Measurements from ENCODE around the gene WWC2.
"Not testable (repeated sequence)": the region's sequence is repeated elsewhere in the genome, so short reads cannot be mapped to it uniquely, and the experiment has no call there.

WWC2 gene

DNA sequence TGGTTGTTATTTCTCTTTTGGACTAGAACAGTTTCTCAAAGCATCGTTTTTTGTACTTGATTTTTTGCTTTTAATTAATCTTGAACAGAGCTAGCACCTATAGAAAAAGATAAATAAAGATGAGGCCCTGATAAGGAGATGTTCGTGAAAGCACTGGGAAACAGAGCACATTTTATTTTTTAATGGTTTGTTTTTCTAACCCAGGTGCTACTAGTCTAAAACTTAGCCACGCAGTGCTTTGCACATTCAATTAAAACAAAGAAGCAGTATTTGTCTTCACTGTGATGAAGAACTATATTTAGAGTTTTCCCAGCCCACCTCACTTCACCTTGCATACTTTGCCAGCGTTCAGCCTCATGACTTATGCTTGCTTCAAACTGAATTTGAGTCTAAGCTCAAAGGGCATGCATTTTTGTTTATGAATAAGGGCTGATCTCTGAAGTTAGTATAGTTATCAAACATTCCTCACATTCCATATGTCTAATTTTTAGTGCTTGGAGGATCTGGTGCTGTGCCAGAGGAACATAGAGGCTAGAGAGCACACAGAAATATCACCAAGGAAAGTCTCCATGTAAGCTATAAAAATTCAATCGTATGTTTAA lies 76.7 kb downstream of the WWC2 start:
- no peak for DNase-seq

DNA sequence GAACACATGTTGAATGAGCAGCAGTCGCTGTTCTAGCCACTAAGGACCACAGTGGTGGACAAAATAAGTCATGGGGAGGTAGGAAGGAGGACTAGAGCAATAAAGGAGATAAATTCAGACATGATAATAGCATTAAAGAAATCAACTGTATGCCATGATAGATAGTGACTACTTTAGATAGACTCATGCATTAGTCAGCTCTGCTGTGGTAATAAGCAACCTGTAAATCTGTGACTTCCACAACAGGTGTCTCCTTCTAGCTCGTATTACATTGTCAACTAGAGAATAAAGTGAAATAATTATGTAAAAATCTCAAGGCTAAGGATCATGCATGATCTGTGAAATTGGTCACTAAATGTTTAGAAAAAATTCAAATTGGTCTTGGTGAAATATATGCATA lies 77.9 kb downstream of the WWC2 start:
- no peak for DNase-seq

DNA sequence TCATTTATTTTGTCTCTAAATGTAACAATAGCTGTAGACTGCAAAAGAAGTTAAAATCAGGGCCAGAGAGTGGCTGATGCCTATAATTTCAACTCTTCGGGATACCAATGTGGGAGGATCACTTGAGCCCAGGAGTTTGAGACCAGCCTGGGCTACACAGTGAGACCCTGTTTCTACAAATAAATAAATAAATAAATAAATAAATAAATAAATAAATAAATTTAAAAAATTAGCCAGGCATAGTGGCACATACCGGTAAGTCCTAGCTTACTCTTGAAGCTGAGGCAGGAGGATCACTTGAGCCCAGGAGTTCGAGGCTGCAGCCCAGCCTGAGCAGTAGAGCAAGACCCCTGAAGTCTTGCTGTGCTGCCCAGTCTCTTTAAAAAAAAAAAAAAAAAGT lies 79.1 kb downstream of the WWC2 start:
- no peak for DNase-seq

DNA sequence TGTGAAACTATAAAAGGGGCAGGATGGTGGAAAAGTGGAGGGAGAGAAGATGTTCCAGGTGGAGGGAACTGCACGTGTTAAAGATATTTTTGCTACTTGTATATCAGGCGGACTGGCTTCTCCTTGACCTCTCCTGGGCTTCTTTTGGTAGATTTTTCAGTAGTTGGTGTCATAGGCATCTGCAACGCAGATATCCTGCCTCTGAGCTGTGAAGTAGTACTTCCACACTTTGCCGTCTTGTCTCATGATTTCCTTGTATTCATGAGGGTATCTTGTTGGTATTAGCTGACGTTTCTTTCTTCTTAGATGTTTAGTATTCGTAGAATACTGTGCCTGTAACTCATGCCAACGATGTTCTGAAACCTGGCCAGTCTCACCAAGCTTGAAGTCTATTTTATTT lies 81.0 kb downstream of the WWC2 start:
- DNase-seq = no peak

DNA sequence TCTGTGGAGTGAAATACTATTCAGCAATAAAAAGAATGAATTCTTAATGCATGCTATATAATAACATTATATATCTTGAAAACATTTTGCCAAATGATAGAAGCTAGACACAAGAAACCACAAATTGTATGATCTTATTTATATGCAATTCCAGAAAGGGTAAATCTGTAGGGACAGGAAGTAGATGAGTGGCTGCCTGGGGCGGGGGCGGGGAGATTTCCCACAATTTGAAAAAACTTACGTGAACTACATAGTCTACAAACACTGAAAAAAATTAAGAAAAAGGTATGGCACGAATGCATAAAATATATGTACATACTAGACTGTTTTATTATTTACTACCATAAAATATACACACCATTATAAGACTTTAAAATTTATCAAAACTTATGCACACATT lies 81.6 kb downstream of the WWC2 start:
- DNase-seq = no peak

- no peak for DNase-seq
Measured at GRCh38 chr4:183181081-183181480, 82.0 kb downstream of the WWC2 start.

DNA sequence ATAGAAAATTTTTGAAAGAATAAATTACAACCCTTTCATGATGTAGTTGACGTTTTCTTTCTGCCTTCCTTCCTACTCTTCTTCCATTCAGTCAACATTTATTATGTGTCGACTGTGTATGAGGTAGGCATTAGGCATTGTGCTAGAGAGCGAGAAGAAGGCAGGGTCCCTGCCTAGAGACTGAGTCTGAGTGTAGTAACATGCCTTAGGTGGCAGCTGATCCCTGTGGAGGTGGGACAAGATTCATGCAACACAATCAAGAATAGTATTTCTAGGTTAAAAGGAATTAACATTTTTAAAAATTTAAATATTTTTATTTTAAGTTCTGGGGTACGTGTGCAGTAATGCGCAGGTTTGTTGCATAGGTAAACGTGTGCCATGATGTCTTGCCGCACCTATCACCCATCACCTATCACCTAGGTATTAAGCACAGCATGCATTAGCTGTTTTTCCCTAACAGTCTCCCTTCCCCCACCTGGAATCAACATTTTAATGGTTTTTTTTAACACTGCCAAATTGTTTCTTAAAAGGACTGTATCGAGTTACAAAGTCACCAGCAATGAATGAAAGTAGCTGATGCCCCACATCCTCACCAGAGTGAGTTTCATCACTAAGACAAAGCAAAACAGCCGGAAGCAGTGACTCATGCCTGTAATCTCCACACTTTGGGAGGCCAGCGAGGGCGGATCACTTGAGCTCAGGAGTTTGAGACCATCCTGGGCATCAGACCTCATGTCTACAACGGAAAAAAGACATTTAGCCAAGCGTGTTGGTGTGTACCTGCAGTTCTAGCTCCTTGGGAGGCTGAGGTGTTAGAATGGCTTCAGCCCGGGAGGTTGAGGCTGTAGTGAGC lies 84.0 kb downstream of the WWC2 start:
- peak; percentile 28 to 46 for DNase-seq

DNA sequence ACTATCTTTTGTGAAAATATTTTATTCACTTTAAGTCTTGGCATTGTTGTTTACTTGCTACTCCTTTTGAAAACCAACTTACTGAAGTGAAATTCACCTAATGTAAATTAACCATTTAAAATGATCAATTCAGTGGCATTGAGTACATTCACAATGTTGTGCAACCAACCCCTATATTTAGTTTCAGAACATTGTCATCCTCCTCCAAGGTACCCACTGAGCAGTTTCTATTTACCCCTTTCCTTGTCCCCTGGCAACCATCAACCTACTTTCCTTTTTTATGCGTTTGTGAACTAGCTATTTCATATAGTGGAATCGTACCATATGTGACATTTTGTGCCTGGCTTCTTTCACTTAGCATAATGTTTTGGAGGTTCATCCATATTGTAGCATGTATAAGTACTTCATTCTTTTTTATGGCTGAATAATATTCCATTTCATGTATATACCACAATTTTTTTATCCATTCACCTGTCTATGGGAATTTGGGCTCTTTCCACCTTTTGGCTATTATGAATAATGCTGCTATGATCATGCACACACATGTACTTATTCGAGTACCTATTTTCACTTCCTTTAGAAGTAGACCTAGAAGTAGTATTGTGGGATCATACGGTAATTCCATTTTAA lies 85.0 kb downstream of the WWC2 start:
- no peak for DNase-seq

GRCh38 chr4:183185018-183185417 lies 86.0 kb downstream of the WWC2 start:
- DNase-seq = peak in 1 of 2 donors; percentile 18

DNA sequence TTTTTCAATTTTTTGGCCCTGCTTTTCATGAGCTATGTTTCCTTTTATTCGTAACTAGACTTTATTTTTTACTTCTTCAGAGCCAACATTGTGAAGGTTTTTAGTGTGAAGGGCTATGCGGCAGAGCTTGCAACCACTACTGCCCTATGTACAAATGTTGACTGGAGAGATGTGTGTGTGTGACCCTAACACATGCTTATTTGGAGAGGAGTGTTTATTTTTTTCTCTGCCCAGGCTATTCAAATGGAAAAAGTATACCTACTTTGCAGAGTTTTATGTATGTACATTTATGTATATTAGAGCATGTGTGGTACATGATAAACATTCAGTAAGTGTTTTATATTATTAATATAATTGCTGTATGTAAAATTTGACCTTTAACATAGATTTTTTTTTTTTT lies 86.5 kb downstream of the WWC2 start:
- no peak for DNase-seq

DNA sequence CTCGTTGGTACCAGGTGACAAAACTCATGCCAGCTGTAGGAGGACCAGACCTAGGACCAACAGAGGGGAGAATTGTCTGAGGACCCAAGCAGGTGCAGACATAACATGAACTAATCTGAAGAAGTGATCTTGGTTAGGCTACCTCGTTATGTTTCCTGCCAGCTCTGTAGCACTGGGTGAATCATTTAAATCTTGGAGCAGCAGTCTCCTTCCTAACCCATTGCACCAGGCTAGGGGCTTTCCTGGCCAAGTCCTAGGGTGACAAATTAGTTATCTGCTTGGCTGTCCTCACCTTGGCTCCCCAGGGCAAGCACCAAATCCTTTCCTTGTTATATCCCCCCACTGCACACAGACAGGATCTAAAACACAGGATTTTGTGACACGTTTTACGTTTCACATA lies 87.8 kb downstream of the WWC2 start:
- DNase-seq = no peak

- DNase-seq = no peak
Measured at GRCh38 chr4:183190900-183191527, 92.0 kb downstream of the WWC2 start.

DNA sequence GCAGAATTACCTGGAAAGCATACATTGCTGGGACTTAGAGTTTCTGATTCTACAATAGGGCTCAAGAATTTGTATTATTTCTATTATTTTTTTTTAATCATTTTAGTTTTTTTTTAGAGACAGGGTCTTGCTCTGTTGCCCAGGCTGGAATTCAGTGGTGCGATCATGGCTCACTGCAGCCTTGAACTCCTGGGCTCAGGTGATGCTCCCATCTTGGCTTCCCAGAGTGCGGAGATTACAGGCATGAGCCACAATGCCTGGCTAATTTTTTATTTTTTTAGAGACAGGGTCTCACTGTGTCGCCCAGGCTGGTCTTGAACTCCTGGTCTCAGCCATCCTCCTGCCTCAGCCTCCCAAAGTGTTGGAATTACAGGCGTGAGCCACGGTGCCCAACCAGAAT lies 92.6 kb downstream of the WWC2 start:
- DNase-seq = no peak

DNA sequence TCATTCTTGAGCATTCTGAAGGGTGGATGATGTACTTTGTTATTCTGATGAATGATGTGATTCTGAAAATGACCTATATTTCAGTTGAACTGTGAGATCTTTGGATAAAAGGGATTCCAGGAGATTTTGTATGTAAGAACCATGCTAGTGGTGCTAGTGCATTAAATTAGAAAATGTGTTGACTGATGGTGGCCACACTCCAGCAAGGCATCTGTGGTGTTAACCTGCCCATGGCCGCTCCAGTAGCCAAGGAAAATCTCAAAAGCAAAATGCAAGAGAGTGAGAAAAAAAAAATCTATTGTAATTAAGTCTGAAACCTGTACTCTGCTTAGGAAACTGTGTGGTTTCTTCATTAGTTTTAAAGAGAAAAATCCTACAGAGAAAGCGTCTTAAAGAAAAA lies 93.5 kb downstream of the WWC2 start:
- DNase-seq = no peak

DNA sequence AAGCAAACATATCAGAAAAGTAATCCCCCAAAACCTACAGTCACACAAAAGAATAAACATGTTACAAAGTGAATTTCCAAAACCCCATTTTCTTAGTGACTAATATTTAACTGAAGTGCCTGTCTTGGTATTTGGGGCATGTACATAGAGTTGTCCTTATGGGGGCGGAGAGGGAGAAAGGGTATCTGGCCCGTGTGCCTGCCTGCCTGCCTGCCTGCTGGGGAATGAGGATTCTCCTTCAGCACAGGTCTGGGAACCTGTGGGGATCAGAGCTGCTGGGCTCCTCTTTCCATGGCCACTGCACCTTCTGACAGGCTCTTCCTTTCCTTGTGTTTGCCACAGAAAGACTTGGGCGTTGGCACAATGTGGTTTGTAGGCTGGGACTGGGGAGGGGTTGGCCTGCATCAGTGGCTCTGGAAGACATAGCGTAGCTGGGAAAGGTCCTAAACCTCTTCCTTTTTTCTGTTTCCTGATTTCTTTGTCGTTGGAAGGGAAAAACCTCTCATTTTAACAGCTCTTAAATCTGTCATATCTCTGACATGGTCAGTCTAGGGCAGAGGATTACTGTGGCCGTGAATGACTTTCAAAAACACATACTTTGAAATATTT lies 94.8 kb downstream of the WWC2 start:
- not testable (repeated sequence) for DNase-seq

DNA sequence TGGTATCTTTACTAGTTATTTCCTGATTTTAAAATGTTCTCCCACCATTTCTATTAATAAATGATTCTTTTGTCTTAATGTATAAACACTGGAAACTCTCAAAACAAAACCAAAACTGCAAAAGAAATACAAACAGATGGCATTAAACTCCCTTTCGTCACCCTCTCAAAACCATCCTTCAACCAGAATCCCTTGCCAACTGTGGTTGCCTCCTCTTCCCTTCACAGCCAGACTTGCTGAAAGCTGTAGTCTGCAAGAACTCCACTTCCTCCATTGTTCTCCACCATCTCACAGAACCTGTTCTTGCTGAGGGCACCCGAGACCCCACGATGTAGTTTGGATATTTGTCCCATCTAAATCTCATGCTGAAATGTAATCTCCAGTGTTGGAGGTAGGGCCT lies 96.5 kb downstream of the WWC2 start:
- no peak for DNase-seq

- DNase-seq = no peak
Measured at GRCh38 chr4:183197140-183197539, 98.1 kb downstream of the WWC2 start.

- DNase-seq = no peak
Measured at GRCh38 chr4:183200453-183200852, 101.4 kb downstream of the WWC2 start.

GRCh38 chr4:183201331-183201730 lies 102.3 kb downstream of the WWC2 start:
- DNase-seq = no peak

- no peak for DNase-seq
Measured at GRCh38 chr4:183202523-183202922, 103.5 kb downstream of the WWC2 start.

- DNase-seq = no peak
Measured at GRCh38 chr4:183204793-183205192, 105.7 kb downstream of the WWC2 start.

GRCh38 chr4:183205193-183205592 lies 106.1 kb downstream of the WWC2 start:
- no peak for DNase-seq

GRCh38 chr4:183205709-183206108 lies 106.7 kb downstream of the WWC2 start:
- no peak for DNase-seq
